T-helper 1 cell (primary cell): ENCODE data around the gene NCAM2.

Experiments
- DNase-seq, 5 donors: peaks; one replicate each; pipeline ENCODE4 v3.0.0-alpha.2; 2012 to 2020

NCAM2 gene

GRCh38 chr21:21029164-21029563 is 31.0 kb downstream of the NCAM2 start:
- DNase-seq = no peak

GRCh38 chr21:21030311-21030710 is 32.1 kb downstream of the NCAM2 start:
- DNase-seq = no peak

- DNase-seq = no peak
These were observed 35.8 kb downstream of the NCAM2 start for GRCh38 chr21:21034036-21034435.

- DNase-seq = no peak
These were observed 41.5 kb downstream of the NCAM2 start for GRCh38 chr21:21039624-21040170.

GRCh38 chr21:21045518-21045917 is 47.3 kb downstream of the NCAM2 start:
- no peak for DNase-seq

- no peak for DNase-seq
These were observed 47.9 kb downstream of the NCAM2 start for GRCh38 chr21:21046063-21046462.

GRCh38 chr21:21051109-21052055 is 53.2 kb downstream of the NCAM2 start:
- DNase-seq = no peak

- DNase-seq = no peak
These were observed 54.5 kb downstream of the NCAM2 start for GRCh38 chr21:21052672-21053071.

- DNase-seq = no peak
These were observed 59.3 kb downstream of the NCAM2 start for GRCh38 chr21:21057349-21058062.

- no peak for DNase-seq
These were observed 65.6 kb downstream of the NCAM2 start for GRCh38 chr21:21063828-21064227.

GRCh38 chr21:21064353-21064752 is 66.1 kb downstream of the NCAM2 start:
- no peak for DNase-seq

GRCh38 chr21:21067375-21067774 is 69.2 kb downstream of the NCAM2 start:
- no peak for DNase-seq

- no peak for DNase-seq
These were observed 76.1 kb downstream of the NCAM2 start for GRCh38 chr21:21074305-21074704.

- DNase-seq = no peak
These were observed 77.8 kb downstream of the NCAM2 start for GRCh38 chr21:21076051-21076450.

- DNase-seq = no peak
These were observed 78.3 kb downstream of the NCAM2 start for GRCh38 chr21:21076491-21076890.

- no peak for DNase-seq
These were observed 81.4 kb downstream of the NCAM2 start for GRCh38 chr21:21079646-21080045.

- no peak for DNase-seq
These were observed 86.0 kb downstream of the NCAM2 start for GRCh38 chr21:21084179-21084578.

GRCh38 chr21:21085206-21085605 is 87.0 kb downstream of the NCAM2 start:
- DNase-seq = no peak

GRCh38 chr21:21096956-21097355 is 98.7 kb downstream of the NCAM2 start:
- no peak for DNase-seq

- DNase-seq = no peak
These were observed 99.3 kb downstream of the NCAM2 start for GRCh38 chr21:21097466-21097865.

- DNase-seq = no peak
These were observed 103.7 kb downstream of the NCAM2 start for GRCh38 chr21:21101911-21102310.

GRCh38 chr21:21102896-21103295 is 104.7 kb downstream of the NCAM2 start:
- no peak for DNase-seq

GRCh38 chr21:21103692-21104091 is 105.5 kb downstream of the NCAM2 start:
- DNase-seq = no peak

- no peak for DNase-seq
These were observed 111.5 kb downstream of the NCAM2 start for GRCh38 chr21:21109736-21110135.
